ENCODE data around the gene PCIF1. TPM values are rescaled to one million over a fixed set of nuclear protein-coding genes. Genes with fewer than 3 reads are reported as not detected.
A peak's percentile ranks its signal among the peaks of the same experiment; 100 is the strongest.

PCIF1 gene
- total and polyA plus RNA-seq, 7 donors = 26.4 to 39.3 (median 31.9) TPM

DNA sequence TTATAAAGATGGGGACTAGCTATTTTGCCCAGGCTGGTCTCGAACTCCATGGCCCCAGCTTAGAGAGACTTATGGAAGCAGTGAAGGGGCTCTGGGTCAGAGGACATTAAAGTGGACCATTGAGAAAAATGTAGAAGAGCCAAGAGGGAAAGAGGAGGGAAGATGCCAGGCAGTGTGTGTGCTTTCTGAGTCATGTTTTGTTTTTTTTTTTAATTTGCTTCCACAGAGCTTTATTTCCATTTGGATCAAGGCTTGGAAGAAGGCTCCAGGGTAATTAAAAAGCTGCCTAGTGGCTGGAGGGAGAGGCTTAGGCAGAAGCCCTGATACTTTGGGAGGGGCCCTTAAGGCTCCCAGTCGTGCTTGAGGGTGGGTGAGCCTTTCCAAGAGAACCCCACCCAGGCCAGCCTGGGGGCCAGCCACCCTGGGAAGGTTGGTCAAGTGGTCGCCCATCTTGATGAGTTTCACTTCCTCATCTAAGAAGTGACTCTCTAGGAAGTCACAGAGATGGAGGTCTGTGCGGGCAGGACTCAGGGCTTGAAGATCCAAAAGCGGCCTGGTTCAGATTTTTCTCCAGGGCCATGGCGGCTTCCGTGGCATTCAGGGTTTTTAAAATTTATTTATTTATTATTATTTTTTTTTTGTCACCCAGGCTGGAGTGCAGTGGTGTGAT lies 40.5 kb downstream of the PCIF1 start:
- H3K27ac ChIP-seq = no peak overlapping the region
- TF ChIP-seq POLR2A (IDR thresholded peaks at IDR 0.05) (no peak), POLR2AphosphoS5 (IDR thresholded peaks at IDR 0.05) (no peak), EP300 (IDR thresholded peaks at IDR 0.05) (no peak)
- TF ChIP-seq, protein P1, sequence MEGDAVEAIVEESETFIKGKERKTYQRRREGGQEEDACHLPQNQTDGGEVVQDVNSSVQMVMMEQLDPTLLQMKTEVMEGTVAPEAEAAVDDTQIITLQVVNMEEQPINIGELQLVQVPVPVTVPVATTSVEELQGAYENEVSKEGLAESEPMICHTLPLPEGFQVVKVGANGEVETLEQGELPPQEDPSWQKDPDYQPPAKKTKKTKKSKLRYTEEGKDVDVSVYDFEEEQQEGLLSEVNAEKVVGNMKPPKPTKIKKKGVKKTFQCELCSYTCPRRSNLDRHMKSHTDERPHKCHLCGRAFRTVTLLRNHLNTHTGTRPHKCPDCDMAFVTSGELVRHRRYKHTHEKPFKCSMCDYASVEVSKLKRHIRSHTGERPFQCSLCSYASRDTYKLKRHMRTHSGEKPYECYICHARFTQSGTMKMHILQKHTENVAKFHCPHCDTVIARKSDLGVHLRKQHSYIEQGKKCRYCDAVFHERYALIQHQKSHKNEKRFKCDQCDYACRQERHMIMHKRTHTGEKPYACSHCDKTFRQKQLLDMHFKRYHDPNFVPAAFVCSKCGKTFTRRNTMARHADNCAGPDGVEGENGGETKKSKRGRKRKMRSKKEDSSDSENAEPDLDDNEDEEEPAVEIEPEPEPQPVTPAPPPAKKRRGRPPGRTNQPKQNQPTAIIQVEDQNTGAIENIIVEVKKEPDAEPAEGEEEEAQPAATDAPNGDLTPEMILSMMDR (IDR thresholded peaks at IDR 0.05) = no peak

DNA sequence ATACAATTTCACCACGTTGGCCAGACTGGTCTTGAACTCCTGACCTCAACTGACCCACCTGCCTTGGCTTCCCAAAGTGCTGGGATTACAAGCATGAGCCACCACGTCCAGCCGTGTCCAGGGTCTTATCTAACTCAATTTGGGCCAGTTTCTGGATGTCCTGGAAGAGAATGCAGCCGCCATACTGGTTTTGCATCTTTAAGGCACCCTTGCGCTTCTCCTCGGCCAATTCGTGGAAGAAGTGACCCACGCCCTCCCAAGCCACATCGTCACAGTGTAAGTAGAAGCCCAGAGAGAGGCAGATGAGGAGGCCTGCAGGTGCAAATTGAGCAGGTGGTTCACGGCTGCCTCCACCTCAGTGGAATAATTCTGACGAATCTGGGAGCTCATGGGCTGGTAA lies 41.2 kb downstream of the PCIF1 start:
- Histone ChIP-seq H3K4me3 (no peak overlapping the region), H3K36me3 (no peaks in the 10 kb centered on the region), H3K27ac (no peak overlapping the region), H3K27me3 (no peaks in the 10 kb centered on the region), H3K9me3 (no peaks in the 10 kb centered on the region), H3K4me1 (peaks cover 0 to 14% (median 10%) of the 10 kb centered on the region in 4 donors)
- TF ChIP-seq POLR2AphosphoS5 (IDR thresholded peaks at IDR 0.05) (no peak), POLR2A (IDR thresholded peaks at IDR 0.05) (no peak), EP300 (IDR thresholded peaks at IDR 0.05) (no peak)
- TF ChIP-seq, protein P1 (IDR thresholded peaks at IDR 0.05) = no peak
- intact Hi-C loops (cut with DNase I) = no loop called here
- peak; percentile 38 for DNase-seq
- 90% methylated on average over 11 of the region's 11 CpGs for WGBS, 2 donors

More for the DNA sequence above, 40.5 kb downstream of the PCIF1 start:
- no peaks in the 10 kb centered on the region for H3K36me3 ChIP-seq
- WGBS, 2 donors = 74 to 77% methylated on average over 7 of the region's 7 CpGs
- H3K4me3 ChIP-seq = no peak overlapping the region
- intact Hi-C loops (cut with DNase I) = loop anchor here (5.0 kb wide), 1 partner anchor 143 kb away; the partner anchor contains the start of gene SNX21
- H3K9me3 ChIP-seq = no peaks in the 10 kb centered on the region
- DNase-seq = peak; percentile 59
- peaks cover 0 to 20% (median 16%) of the 10 kb centered on the region in 4 donors for H3K4me1 ChIP-seq
- no peaks in the 10 kb centered on the region for H3K27me3 ChIP-seq

DNA sequence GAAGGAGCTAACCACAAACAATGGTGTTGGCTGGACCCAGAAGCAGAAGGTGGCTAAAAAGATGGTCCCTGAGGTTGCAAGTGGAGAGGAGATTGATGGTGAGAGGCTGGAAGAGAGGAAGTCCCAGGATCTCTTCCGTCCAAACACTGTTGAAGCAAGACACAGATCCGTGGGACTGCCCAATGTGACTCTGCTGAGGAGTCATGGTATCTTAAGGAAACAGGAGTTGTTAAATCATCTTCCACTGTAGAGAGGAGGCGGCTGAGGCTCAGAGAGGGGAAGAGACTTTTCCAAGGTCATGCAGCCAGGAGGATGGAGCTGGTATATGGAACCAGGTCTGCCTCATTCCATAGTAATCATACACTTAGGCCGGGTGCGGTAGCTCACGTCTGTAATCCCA lies 41.6 kb downstream of the PCIF1 start:
- DNase-seq = no peak
- Histone ChIP-seq H3K27ac (no peak overlapping the region), H3K27me3 (no peaks in the 10 kb centered on the region), H3K36me3 (no peaks in the 10 kb centered on the region), H3K4me3 (no peak overlapping the region), H3K4me1 (peaks cover 0 to 10% (median 7%) of the 10 kb centered on the region in 4 donors), H3K9me3 (no peaks in the 10 kb centered on the region)
- 87 to 89% methylated on average over 6 of the region's 6 CpGs for WGBS, 2 donors
- TF ChIP-seq, protein P1 (IDR thresholded peaks at IDR 0.05) = no peak
- TF ChIP-seq POLR2A (IDR thresholded peaks at IDR 0.05) (no peak), POLR2AphosphoS5 (IDR thresholded peaks at IDR 0.05) (no peak), EP300 (IDR thresholded peaks at IDR 0.05) (no peak)
- intact Hi-C loops (cut with DNase I) = no loop called here

DNA sequence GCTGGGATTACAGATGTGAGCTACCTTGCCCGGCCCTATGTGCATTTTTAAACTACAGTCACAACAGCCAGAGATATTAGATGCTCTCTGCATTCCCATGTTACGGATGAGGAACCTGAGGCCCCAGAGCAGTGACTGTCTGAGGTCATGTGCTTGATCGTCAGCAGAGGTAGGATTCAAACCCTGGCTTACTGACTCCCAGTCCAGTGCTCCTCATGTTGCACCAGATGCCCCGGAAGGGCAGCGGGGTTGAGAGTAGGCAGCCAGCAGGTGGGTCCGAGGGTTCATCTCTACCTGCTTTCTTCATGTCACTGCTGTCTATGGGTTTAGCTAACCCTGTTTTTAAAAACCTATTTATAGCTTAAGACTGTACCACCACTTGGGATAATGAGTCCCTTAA lies 46.8 kb downstream of the PCIF1 start:
- Histone ChIP-seq H3K27me3 (no peaks in the 10 kb centered on the region), H3K4me1 (no peaks in the 10 kb centered on the region), H3K9me3 (no peaks in the 10 kb centered on the region), H3K27ac (no peak overlapping the region), H3K4me3 (no peak overlapping the region), H3K36me3 (no peaks in the 10 kb centered on the region)
- intact Hi-C loops (cut with DNase I) = no loop called here
- TF ChIP-seq POLR2AphosphoS5 (IDR thresholded peaks at IDR 0.05) = no peak
- no peak for TF ChIP-seq POLR2A (IDR thresholded peaks at IDR 0.05)
- TF ChIP-seq, protein P1 (IDR thresholded peaks at IDR 0.05) = no peak
- TF ChIP-seq EP300 (IDR thresholded peaks at IDR 0.05) = no peak
- 90 to 94% methylated on average over 6 of the region's 6 CpGs for WGBS, 2 donors
- peak; percentile 45 for DNase-seq
